T-cell (primary cell): Measurements from ENCODE around the gene TNRC6C. TPM values are rescaled to one million over a fixed set of nuclear protein-coding genes. Genes with fewer than 3 reads are reported as not detected.

Source experiments
- ATAC-seq, 4 experiments: fragments of 200-7000 bp in 3 of 4; fragments of 150-1000 bp in 1 of 4; cut with Tn5 transposase; replicated peaks in 1 of 4; 1 replicate in 3 of 4; 2 replicates in 1 of 4; pipeline ENCODE4 v1.10.0; 2021; ENCODE audit warnings: moderate library complexity in 3 of 4, mild to moderate bottlenecking in 2 of 4, moderate number of reproducible peaks in 1 of 4
- CTCF ChIA-PET, 2 donors: fragments of 300-600 bp; sonication (Branson Sonifier 250); formaldehyde crosslinking; loops; one replicate each; lab custom pipeline; 2022; ENCODE audit warnings: antibody characterized with exemption in 2 of 2; lab: Charles Lee
- POLR2A ChIA-PET, 2 donors: fragments of 300-600 bp; sonication (Branson Sonifier 250); formaldehyde crosslinking; loops; one replicate each; lab custom pipeline; 2022; ENCODE audit warnings: antibody characterized with exemption in 2 of 2; lab: Charles Lee
- DNase-seq, 35 experiments: peaks; one replicate each; pipeline versions ENCODE4 v3.0.0 to v3.0.0-alpha.2; 2013 to 2023
- H3K27ac ChIP-seq: one replicate; pipeline ENCODE4 v1.5.1; 2013; ENCODE audit warnings: low read length
- H3K27me3 ChIP-seq, 2 experiments: replicated peaks in 1 of 2; 1 replicate in 1 of 2; 2 replicates in 1 of 2; pipeline versions ENCODE4 v1.6.1 to v1.7.0; 2013; ENCODE audit warnings: low read length in 1 of 2, mixed read lengths in 1 of 2; ENCODE audit not compliant: control insufficient read depth in 2 of 2, insufficient read depth in 2 of 2; ENCODE audit errors: extremely low read depth in 1 of 2
- H3K36me3 ChIP-seq, 2 donors: 1 replicate in 1 of 2; 2 replicates in 1 of 2; pipeline versions ENCODE4 v1.6.1 to v1.7.0; 2013; ENCODE audit warnings: low read length in 1 of 2; ENCODE audit not compliant: control insufficient read depth in 2 of 2, insufficient read depth in 1 of 2; ENCODE audit errors: extremely low read depth in 1 of 2
- H3K4me1 ChIP-seq, 2 experiments: 1 replicate in 1 of 2; 2 replicates in 1 of 2; pipeline versions ENCODE4 v1.6.1 to v1.7.0; 2013; ENCODE audit warnings: low read length in 2 of 2, mixed read lengths in 1 of 2; ENCODE audit not compliant: insufficient read depth in 2 of 2, control insufficient read depth in 1 of 2; ENCODE audit errors: extremely low read depth in 1 of 2
- H3K4me3 ChIP-seq, 2 donors: 1 replicate in 1 of 2; 2 replicates in 1 of 2; pipeline versions ENCODE4 v1.5.1 to v1.7.0; 2013; ENCODE audit warnings: mild to moderate bottlenecking in 2 of 2, low read length in 1 of 2, moderate library complexity in 1 of 2; ENCODE audit not compliant: control insufficient read depth in 1 of 2; ENCODE audit errors: extremely low read depth in 1 of 2
- H3K9me3 ChIP-seq: 2 replicates; pipeline ENCODE4 v1.7.0; 2013
- H3K27ac Mint-ChIP-seq, 2 donors: one replicate each; pipeline ENCODE4 v1.8.0; 2020 to 2021; ENCODE audit warnings: mild to moderate bottlenecking in 2 of 2, mixed read lengths in 2 of 2
- H3K27me3 Mint-ChIP-seq, 2 donors: one replicate each; pipeline ENCODE4 v1.8.0; 2021 to 2022; ENCODE audit warnings: mixed read lengths in 2 of 2
- H3K36me3 Mint-ChIP-seq: one replicate; pipeline ENCODE4 v1.8.0; 2021; ENCODE audit warnings: mixed read lengths
- H3K4me1 Mint-ChIP-seq, 3 donors: one replicate each; pipeline ENCODE4 v1.8.0; 2020 to 2022; ENCODE audit warnings: mixed read lengths in 3 of 3, mild to moderate bottlenecking in 1 of 3
- H3K4me3 Mint-ChIP-seq, 3 donors: one replicate each; pipeline ENCODE4 v1.8.0; 2020 to 2022; ENCODE audit warnings: mild to moderate bottlenecking in 3 of 3, mixed read lengths in 3 of 3, moderate library complexity in 3 of 3
- H3K9me3 Mint-ChIP-seq, 3 donors: one replicate each; pipeline ENCODE4 v1.8.0; 2020 to 2022; ENCODE audit warnings: mixed read lengths in 3 of 3
- WGBS: methylation state at CpG from one replicate; pipeline ENCODE4 v1.1.5; 2013; ENCODE audit warnings: missing lambda C conversion rate; ENCODE audit not compliant: insufficient coverage; 5-methylcytosine and 5-hydroxymethylcytosine counted together
- total RNA-seq, 35 experiments: library from RNA in 6 of 35; stranded (reverse) in 6 of 35; fragments of 120-200 nt in 1 of 35; gene quantifications; one replicate each; pipeline versions ENCODE4 v1.2.1 to v1.2.4 and lab custom pipeline; 2013 to 2026

The TNRC6C gene
- total RNA-seq, 5 donors from 2014 or later (not counting 1 experiment from before 2014, with no cell fraction given): 87.1 to 116 (median 94.3) TPM

GRCh38 chr17:78107976-78108725 is 149.6 kb downstream of the TNRC6C start:
- ChIA-PET POLR2A (interaction anchor here in 1 of 2 donors (0.6 kb wide), 1 partner anchor 643 kb away, joined by 3 read pairs; no protein-coding TSS in a partner anchor), CTCF (no interaction called here)
- Histone ChIP-seq H3K27me3 (no peaks in the 10 kb centered on the region), H3K36me3 (peaks cover 25 to 76% of the 10 kb centered on the region in 2 donors), H3K9me3 (no peaks in the 10 kb centered on the region), H3K4me1 (peaks cover 2 to 34% of the 10 kb centered on the region in 2 experiments), H3K4me3 (no peak overlapping the region), H3K27ac (peak overlapping the region; percentile 3)
- Mint-ChIP-seq H3K4me1 (peaks cover 22 to 31% (median 30%) of the 10 kb centered on the region in 3 donors), H3K4me3 (no peak overlapping the region), H3K9me3 (no peaks in the 10 kb centered on the region), H3K27me3 (no peaks in the 10 kb centered on the region), H3K27ac (peak overlapping the region; percentile 44 to 55), H3K36me3 (peaks cover 36% of the 10 kb centered on the region)
- 89% methylated on average over 15 of the region's 21 CpGs for WGBS
- ATAC-seq (no peak), DNase-seq (no peak)

GRCh38 chr17:78108726-78109488 is 150.4 kb downstream of the TNRC6C start:
- peaks cover 24 to 76% of the 10 kb centered on the region in 2 donors for H3K36me3 ChIP-seq
- Mint-ChIP-seq H3K4me1 (peaks cover 30 to 38% (median 37%) of the 10 kb centered on the region in 3 donors), H3K9me3 (no peaks in the 10 kb centered on the region), H3K36me3 (peaks cover 32% of the 10 kb centered on the region), H3K27ac (peak overlapping the region; percentile 27 to 52), H3K27me3 (no peaks in the 10 kb centered on the region), H3K4me3 (no peak overlapping the region)
- no peak overlapping the region for H3K27ac ChIP-seq
- H3K9me3 ChIP-seq: no peaks in the 10 kb centered on the region
- no peak for DNase-seq
- no peaks in the 10 kb centered on the region for H3K27me3 ChIP-seq
- peaks cover 3 to 41% of the 10 kb centered on the region in 2 experiments for H3K4me1 ChIP-seq
- ATAC-seq: no peak
- CTCF ChIA-PET: no interaction called here
- POLR2A ChIA-PET: interaction anchor here in 1 of 2 donors (0.6 kb wide), 1 partner anchor 644 kb away, joined by 3 read pairs; no protein-coding TSS in a partner anchor
- H3K4me3 ChIP-seq: no peak overlapping the region
- WGBS: 82% methylated on average over 11 of the region's 18 CpGs

- POLR2A ChIA-PET: interaction anchor here in 1 of 2 donors (0.7 kb wide), 1 partner anchor 1139 kb away, joined by 6 read pairs; no protein-coding TSS in a partner anchor
- H3K27me3 ChIP-seq: no peaks in the 10 kb centered on the region
- H3K27ac Mint-ChIP-seq: no peak overlapping the region
- DNase-seq: no peak
- H3K27ac ChIP-seq: no peak overlapping the region
- H3K4me3 ChIP-seq: no peak overlapping the region
- CTCF ChIA-PET: no interaction called here
- ATAC-seq: no peak
- no peaks in the 10 kb centered on the region for H3K9me3 Mint-ChIP-seq
- H3K36me3 Mint-ChIP-seq: peaks cover 34% of the 10 kb centered on the region
- H3K4me1 ChIP-seq: peaks cover 3 to 46% of the 10 kb centered on the region in 2 experiments
- WGBS: 98% methylated on average over 6 of the region's 9 CpGs
- H3K4me1 Mint-ChIP-seq: peaks cover 35 to 43% (median 43%) of the 10 kb centered on the region in 3 donors
- no peaks in the 10 kb centered on the region for H3K9me3 ChIP-seq
- no peak overlapping the region for H3K4me3 Mint-ChIP-seq
- peaks cover 20 to 76% of the 10 kb centered on the region in 2 donors for H3K36me3 ChIP-seq
- H3K27me3 Mint-ChIP-seq: no peaks in the 10 kb centered on the region
Measured at GRCh38 chr17:78109489-78109761, 150.9 kb downstream of the TNRC6C start.

- no peak overlapping the region for H3K27ac ChIP-seq
- ATAC-seq (no peak), DNase-seq (no peak)
- no peaks in the 10 kb centered on the region for H3K27me3 ChIP-seq
- no peak overlapping the region for H3K4me3 Mint-ChIP-seq
- peak overlapping the region; percentile 16 to 74 for H3K27ac Mint-ChIP-seq
- peaks cover 3 to 57% of the 10 kb centered on the region in 2 experiments for H3K4me1 ChIP-seq
- no peaks in the 10 kb centered on the region for H3K27me3 Mint-ChIP-seq
- H3K36me3 Mint-ChIP-seq: peaks cover 34% of the 10 kb centered on the region
- ChIA-PET POLR2A (no interaction called here), CTCF (interaction anchor here in 1 of 2 donors (1.0 kb wide), 1 partner anchor 26 kb away, joined by 4 read pairs; no protein-coding TSS in a partner anchor)
- H3K4me3 ChIP-seq: no peak overlapping the region
- no peaks in the 10 kb centered on the region for H3K9me3 Mint-ChIP-seq
- peaks cover 41 to 51% (median 48%) of the 10 kb centered on the region in 3 donors for H3K4me1 Mint-ChIP-seq
- WGBS: 92% methylated on average over 19 of the region's 22 CpGs
- H3K9me3 ChIP-seq: no peaks in the 10 kb centered on the region
- H3K36me3 ChIP-seq: peaks cover 24 to 82% of the 10 kb centered on the region in 2 donors
Measured at GRCh38 chr17:78110363-78111015, 152.0 kb downstream of the TNRC6C start.

GRCh38 chr17:78111016-78111726 is 152.7 kb downstream of the TNRC6C start:
- no peak overlapping the region for H3K4me3 ChIP-seq
- ATAC-seq: no peak
- H3K36me3 ChIP-seq: peaks cover 24 to 80% of the 10 kb centered on the region in 2 donors
- H3K4me1 ChIP-seq: peaks cover 3 to 62% of the 10 kb centered on the region in 2 experiments
- no peaks in the 10 kb centered on the region for H3K9me3 ChIP-seq
- DNase-seq: no peak
- no peak overlapping the region for H3K27ac ChIP-seq
- Mint-ChIP-seq H3K27ac (peak overlapping the region; percentile 34 to 59), H3K4me1 (peaks cover 41 to 51% (median 48%) of the 10 kb centered on the region in 3 donors), H3K36me3 (peaks cover 34% of the 10 kb centered on the region), H3K27me3 (no peaks in the 10 kb centered on the region), H3K9me3 (no peaks in the 10 kb centered on the region), H3K4me3 (no peak overlapping the region)
- POLR2A ChIA-PET: no interaction called here
- 87% methylated on average over 16 of the region's 19 CpGs for WGBS
- CTCF ChIA-PET: interaction anchor here in 1 of 2 donors (1.0 kb wide), 1 partner anchor 25 kb away, joined by 4 read pairs; no protein-coding TSS in a partner anchor
- no peaks in the 10 kb centered on the region for H3K27me3 ChIP-seq
